ENCODE measurements around the gene PCDHGC4.

The PCDHGC4 gene

GRCh38 chr5:141490771-141491170 is 5.9 kb downstream of the PCDHGC4 start:
- no peak for DNase-seq

- no peak for DNase-seq
Measured at GRCh38 chr5:141491323-141492167, 6.7 kb downstream of the PCDHGC4 start.

DNA sequence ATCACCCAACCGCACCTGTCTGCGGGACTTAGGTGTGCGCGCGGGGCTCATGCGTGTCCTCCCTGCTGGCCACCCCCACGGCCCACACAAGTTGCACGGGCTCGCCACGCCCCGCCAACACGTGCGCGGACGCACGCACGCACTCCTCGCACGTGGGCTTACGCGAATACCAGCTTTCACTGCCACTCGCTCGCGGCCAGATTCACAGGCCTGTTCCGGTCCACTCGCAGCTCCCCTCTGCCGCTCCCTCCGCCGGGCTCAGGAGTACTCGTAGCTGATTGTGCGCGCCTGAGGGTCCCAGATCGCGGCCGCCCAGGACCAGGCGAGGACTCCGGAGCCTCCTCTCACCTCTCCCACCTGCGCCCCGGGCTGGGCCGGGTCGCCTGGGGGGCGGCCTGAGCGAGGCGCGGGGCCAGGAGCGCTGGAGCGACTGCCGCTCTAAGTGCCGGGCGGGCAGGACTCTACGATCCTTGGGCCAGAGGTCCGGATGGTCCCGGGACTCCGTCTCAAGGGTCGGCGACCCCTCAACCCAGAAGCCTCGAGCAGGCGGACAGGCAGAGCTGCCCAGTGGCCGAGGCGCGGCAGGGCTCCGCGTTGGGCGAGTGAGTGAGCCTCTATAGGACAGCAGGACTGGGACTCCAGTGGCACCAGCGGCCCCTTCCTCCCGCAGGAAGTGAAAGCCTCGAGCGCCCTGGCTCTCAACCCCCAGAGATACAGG is 7.5 kb downstream of the PCDHGC4 start:
- DNase-seq, result no peak

DNA sequence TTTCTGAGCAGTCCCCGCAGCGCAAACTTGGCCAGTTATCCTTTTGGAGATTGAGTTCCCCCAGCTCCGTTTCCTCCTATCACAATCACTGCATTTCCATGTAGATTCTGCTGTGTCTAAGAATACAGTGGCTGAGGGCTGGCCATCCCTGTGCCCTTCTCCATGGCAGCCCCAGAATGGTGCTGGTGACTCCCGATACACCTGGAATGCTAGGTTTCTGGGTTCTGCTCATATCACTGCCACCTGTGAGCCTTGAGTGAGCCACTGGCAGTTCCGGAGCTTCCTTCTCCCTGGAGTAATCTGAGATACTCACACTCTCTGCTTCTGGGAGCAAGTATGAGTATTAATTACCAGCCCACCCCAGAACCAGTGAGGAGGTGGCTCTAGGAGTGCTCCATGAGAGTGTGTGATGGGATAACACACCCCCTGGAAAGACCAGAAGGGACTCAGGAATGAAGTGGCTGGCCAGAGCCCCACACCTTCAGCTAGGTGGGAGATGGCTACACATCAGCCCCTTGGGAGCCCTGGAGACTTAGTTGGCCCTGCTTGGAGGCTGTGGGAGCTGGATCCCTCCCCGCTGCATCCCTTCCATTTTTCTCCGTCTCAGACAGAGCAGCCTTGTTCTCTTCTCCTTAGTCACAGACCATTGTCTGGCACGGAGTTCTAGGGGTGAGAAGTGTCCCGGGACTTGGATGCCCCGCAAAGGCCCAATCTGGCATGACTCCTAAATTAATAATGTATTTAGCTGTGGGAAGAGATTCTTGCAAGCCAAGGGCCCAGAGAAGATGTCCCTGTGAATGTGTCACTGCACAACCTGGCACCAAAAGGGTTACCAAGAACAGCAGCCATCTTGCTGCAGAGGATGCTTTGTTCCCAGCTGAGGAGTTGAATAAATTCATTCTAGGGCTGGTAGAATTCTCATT is 8.9 kb downstream of the PCDHGC4 start:
- DNase-seq, result no peak

GRCh38 chr5:141494761-141495452 is 10.1 kb downstream of the PCDHGC4 start:
- DNase-seq, result no peak

DNA sequence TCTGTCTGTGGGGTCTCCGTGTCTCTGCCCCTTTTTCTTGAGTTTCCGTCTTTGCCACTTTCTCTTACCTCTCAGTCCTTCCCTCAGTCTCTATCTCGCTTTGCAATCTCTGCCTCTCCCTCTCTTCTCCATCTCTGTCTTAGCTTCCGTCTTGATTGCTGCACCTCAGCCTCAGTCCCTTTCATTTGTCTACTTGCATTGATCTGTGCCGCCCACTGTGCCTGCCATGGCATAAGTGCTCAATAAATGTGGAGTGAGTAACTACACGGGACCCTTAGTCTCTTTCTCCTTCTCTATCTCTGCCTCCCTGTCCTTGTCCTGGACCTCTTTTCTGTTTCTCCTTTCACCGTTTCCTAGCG is 10.6 kb downstream of the PCDHGC4 start:
- no peak for DNase-seq

DNA sequence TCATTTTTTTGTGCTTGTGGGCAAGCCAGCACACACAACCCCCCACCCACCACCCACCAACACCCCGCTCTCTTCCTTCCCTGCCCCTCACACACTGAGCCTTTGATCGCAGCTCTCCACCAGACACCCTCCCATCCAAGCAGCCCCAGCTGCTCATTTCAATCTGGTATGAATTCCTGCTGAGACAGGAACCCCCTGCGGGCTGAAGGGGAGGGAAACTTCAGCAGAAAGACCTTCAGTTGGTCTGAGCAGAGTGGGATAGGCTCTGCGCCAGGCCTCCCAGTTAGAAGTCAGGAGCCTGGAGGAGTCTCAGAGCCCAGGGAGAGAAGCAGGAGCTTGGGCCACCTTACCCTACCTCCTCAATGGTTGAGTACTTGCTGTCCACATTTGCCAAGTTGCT is 11.2 kb downstream of the PCDHGC4 start:
- no peak for DNase-seq

GRCh38 chr5:141501761-141502160 is 16.9 kb downstream of the PCDHGC4 start:
- no peak for DNase-seq

DNA sequence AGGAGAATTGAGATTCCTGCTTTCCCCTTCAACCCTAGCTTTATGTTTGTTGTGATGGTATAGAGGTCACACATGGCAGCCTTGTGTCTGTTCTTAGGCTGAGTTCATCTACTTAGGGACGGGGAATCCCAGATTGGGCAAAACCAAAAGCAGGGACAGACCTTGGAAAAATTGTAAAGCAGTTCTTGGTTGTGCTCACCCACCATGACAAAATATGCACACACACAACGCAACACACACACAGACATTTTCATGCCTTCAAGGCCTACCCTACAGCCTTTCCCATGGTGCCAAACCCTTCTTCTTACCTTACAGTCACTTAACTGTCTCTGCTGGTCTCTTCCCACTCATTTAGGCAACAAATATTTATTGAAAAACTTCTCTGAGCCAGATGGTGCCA is 18.9 kb downstream of the PCDHGC4 start:
- no peak for DNase-seq

DNA sequence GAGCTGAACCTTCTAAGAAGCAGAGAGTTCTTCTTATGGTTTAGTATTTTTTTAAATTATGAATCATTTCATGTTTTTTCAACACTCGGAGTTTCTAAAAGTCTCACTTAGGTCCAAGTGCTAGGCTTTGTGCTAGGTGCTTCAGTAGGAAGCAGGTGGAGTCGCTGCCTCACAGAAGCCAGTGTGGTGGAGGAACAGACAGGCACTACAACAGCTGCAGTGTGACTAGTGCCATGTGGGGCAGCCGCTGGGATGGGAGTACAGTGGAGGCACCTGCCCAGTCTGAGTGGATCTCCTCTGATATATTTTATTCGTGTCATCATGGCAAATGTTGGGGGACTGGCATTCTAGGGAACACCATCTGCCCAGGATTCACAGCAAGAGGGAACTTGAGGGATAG is 19.4 kb downstream of the PCDHGC4 start:
- peak; percentile 10 for DNase-seq

GRCh38 chr5:141506381-141507155 is 21.7 kb downstream of the PCDHGC4 start:
- no peak for DNase-seq

DNA sequence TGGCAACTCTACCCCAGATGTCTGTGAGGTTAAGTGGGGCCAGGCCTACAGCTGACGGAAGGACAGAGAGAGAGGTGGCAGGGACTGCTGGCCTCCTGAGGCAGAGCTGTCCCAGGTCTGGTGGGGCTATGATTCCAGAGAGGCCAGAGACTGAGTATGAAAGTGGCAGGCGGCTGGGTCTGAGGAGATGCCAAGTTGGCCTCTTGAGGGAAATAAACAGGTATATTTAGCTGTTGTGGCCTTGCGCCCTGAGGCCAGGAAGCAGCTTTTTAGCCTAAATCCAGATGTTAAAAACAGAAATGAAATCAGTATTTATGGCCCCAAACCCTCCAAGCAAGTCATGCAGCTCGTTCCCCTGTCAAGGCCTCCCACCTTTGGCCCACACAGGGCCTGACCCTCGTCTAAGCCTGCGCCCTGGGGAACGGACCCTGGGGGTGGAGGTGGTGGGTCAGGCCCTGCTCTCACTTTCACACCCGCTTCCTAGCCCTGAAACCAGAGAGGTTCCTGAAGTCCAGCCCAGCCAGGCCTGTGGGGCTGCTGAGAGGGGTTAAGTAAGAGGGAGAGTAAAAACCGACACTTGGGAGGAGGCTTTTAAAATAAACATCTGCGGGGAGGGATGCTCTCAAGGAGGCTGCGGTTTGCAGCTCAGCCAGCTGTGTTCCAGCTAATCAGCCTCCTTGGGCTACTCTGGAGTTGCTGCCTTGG is 22.7 kb downstream of the PCDHGC4 start:
- no peak for DNase-seq

DNA sequence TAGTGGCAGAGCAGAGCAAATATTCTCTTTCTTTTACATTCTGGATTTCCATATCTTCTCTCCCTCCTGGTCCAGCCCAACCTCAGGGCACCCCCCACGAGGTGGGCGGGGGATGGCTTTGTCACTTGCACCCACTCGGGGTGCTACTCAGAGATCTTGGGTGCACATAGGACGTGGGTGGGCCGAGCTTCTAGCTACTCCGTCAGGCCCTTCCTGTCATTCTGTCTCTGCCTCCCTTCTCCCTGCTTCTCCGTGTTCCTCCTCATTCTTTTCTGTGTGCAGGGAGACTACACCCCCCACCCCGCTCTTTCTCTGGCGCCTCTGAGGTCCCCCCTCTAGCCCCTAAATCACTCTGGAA is 23.6 kb downstream of the PCDHGC4 start:
- DNase-seq, result no peak

DNA sequence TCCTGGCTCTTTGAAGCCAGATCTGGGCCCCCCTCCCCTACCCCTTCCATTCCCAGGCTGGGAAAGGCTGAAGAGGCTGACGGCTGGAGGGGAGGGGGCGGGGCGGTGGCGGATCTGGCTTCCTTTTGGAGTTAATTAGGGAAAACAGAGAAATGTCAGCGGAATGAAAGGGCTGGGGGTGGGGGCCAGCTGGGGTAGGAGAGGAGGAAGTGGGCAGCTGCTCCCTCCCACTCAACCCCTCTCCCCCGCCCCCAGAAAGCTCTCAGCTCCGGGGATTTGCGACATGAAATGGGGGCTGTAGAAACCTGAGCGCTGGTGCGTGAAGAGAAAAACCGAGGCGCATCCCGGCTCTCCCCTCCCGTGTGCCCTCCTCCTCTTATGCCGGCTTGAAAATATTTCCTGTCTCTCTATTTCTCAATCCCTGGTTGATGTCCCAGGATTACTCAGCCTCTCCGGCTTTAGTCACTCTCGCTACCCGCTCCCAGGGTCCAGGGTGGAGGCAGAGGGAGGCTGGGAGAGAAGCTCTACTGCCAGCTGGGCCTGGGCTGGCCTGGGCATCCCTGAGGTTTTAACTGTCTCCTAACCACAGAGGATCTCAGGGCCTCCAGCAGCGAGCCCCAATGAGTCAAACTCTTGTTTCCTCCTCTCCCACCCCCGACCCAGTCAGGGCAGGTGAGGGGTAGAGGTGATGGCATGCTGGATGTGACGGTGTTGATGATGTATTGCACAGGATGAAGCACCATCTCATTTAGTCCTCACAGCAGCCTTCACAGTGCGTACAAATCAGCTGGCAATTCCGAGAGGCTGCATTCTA is 24.2 kb downstream of the PCDHGC4 start:
- DNase-seq, result peak; percentile 80

DNA sequence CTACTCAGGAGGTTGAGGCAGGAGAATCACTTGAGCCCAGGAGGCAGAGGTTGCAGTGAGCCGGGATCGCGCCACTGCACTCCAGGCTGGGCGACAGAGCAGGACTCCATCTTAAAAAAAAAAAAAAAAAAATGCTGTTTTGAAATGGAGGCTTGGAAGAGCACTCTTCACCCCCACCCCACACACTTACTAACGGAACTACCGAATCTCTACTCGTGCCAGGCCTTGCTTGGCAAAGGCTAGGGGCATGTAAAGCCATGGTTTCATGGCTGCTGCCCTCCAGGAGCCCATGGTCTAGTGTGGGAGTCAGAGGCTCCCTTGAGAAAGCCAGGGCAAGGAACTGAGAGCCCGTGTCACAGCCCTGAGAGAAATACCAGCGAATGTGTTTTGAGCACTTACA is 25.3 kb downstream of the PCDHGC4 start:
- DNase-seq, result no peak

GRCh38 chr5:141510850-141511601 is 26.2 kb downstream of the PCDHGC4 start:
- no peak for DNase-seq

DNA sequence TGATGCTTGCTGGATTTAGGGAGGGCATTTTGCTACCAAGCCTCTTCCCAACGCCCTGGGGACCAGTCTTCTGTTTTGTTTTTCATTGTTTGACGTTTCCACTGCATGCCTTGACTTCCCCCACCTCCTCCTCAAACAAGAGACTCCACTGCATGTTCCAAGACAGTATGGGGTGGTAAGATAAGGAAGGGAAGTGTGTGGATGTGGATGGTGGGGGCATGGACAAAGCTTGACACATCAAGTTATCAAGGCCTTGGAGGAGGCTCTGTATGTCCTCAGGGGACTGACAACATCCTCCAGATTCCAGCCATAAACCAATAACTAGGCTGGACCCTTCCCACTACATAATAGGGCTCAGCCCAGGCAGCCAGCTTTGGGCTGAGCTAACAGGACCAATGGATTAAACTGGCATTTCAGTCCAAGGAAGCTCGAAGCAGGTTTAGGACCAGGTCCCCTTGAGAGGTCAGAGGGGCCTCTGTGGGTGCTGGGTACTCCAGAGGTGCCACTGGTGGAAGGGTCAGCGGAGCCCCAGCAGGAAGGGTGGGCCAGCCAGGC is 27.0 kb downstream of the PCDHGC4 start:
- no peak for DNase-seq

- peak; percentile 76 for DNase-seq
Measured at GRCh38 chr5:141512390-141512910, 27.6 kb downstream of the PCDHGC4 start.
